Measurements from ENCODE around the gene MYO1B.
"Not testable (repeated sequence)": the region's sequence is repeated elsewhere in the genome, so short reads cannot be mapped to it uniquely, and the experiment has no call there.

MYO1B gene

DNA sequence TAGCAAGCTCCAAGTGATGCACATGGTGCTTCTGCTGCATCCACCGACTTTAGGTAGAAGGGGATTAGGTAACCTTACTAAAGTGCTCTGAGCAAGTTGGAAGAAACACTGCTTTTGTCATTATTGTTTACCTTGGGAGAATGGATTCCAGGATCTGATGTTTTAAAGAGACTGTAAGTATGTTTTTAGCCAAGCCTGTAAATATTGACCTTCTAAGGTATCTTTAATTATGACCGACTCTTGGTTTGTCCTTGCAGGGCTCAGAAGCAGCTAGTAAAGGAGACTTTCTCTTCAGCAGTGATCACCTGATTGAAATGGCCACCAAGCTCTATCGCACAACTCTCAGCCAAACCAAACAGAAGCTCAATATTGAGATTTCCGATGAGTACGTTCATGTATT, 170.7 kb downstream of the MYO1B start:
- DNase-seq: no peak

DNA sequence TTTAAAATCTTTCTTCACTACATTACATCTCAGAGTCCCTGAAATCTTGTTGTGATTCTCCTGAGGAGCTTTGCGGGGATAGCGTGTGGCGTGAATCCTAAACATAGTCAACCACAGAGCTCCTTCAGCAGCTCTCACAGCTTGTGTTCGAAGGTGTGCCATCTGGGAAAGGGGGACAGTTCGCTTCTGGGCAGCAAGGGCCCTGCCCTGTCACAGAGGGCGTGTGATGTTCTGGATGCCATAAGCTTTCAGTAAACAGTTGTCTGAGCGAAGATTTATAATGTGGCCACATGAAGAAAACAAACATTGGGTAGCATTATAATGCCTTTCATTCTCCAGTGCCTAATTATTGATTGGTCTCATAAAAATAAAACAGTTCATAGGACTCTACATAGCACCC, 172.5 kb downstream of the MYO1B start:
- DNase-seq: no peak

DNA sequence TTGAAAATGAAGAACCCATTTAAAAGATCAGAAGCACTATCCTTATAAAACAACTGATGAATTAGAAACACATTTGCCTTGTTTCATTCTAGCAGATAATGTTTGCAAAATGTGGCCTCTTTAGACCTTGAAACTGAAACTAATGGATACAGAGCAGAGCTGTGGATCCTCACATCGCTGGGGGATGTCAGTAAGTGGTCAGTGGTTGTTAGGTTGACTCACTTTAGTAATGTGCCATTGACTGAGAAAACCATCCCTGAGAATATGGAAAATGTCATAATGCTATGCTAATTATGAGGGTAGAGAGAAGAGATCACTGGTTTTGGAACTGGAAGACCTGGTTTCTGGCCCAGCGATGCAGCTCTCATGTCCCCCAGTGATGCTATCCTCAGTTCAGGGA, 176.7 kb downstream of the MYO1B start:
- DNase-seq: no peak

DNA sequence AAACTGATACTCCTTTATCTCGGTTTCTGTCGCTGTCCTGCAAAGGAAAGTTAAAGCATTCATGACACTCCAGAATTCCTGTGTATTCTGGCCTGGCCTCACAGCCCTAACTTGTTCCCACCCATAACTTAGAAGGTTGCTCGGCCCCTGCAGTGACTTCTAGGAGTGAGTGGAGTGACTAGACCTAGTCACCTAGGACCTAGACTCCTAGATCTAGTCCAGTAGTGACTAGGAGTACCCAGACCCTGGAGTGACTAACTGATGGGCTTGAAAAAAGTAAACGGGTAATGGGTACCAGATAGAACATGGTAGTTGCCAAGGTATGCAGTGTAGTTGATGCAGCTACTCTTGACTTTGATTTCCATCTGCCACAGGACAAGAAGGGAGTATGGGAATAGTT, 181.8 kb downstream of the MYO1B start:
- no peak for DNase-seq

DNA sequence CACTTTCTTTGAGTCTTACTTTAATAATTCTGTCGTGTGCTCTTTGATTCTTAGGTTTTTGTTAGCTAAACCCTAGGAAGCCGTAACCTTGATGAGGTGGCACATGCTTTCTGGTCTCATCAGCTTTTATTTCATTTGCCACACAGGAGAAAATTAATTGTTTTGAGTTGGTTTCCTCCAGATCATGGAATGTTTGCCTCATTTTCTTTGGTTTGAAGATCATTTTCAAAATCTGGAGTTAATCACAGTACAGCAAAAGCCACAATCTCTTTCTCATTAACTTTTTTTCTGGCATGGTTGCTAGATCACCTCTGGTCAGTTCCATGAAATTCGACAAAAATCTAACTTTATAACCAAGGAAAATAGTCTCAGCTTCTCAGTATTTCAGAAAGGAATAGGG, 182.9 kb downstream of the MYO1B start:
- no peak for DNase-seq

DNA sequence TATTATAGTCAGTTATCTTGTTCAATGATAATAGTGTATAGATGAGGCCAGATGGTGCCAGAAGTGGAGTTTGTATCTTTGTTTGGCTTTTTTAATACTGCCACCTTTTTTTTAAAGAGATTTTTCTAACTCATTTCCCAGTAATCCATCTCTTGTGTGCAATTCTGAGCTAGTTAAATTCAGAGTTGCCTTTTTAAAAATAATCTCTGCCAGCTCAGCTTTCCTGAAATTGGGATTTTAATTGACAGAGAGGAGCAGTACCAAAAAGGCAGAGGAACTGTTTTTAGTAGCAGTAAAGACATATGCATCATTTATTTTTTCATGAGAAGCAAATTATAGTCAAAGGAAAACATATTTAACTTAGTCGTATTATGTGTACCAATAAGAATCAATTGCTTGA, 185.3 kb downstream of the MYO1B start:
- no peak for DNase-seq

DNA sequence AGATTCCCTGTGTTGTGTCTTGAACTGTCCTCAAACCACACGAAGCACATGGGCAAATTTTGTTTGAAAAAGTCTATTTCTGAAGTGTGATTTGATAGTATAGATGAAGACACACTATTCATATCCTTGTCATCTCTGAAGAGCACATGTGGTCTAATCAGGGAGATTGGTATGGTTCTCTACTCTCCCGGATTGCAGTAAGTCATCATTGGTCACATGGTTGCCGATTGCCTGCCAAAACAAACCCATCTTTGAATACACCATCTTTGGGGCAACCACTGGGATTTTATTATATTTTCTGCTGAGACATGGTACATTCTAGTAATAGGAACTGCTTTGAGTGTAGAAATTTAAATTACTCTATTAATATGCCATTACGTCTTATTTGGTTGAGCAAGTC, 186.9 kb downstream of the MYO1B start:
- DNase-seq: no peak

DNA sequence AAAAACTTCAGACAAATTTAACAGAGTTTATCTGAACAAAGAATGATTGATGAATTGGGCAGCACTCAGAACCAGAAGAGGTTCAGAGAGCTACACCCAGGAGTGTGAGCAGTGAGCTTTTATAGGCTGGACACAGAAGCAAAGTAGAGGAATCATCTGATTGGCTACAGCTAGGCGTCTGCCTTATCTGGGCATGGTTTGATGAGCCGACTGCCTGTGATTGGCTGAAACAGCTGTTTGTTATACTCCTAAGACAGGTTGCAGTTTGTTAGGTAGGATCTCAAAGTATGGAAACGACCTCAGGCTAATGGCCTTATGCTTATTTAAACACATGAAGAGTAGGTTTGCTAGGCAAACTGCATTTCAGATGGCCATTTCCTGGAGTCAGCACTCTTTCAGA, 188.9 kb downstream of the MYO1B start:
- DNase-seq: no peak

DNA sequence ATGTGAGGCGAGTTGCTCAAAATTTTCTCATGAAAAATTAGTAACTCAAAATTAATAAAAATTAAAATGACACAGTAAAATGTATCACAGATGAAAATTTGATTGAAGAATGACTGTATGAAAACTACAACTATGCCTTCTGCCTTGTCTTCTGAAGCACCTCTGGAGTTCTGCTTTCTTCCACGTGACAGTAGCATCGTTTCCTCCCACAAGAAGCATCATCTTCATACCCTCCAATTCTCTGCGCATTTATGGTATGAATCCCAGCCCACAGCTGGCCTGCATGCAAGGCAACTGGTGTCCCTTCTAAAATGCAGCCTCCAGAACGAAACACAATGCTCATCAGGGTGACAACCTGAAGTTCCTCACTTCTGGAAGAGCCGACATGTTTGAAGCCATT, 189.9 kb downstream of the MYO1B start:
- no peak for DNase-seq

DNA sequence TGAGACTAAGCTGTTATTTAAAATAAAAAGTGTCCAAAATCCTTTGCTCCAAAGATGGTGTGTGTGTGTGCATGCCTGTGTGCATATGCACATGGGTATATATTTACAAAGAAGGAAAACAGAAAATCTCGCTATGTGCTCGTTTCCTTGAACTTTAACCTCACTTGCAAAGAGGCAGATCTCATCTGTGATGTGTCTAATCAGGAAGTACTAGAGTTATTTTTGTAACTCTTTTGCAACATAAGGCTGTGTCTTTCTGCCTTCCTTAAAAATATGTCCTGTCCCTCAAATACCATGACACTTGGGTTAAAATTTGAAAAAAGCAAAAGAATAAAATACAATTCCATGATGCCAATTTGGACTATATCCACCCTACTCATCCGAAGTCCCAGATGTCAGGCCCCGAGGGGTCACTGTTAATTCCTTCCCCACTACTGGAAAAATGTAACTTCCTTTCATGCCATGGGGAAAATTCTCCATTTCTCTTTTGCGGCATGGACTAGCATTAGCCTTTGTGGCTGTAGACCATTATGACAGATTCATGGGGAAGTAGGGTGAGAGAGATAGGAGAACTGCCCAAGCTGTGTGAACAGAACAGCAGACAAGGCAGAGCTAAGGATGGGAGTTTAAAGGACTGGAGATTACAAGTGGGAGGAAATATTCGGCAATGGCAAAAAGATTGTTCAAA, 191.3 kb downstream of the MYO1B start:
- no peak for DNase-seq

DNA sequence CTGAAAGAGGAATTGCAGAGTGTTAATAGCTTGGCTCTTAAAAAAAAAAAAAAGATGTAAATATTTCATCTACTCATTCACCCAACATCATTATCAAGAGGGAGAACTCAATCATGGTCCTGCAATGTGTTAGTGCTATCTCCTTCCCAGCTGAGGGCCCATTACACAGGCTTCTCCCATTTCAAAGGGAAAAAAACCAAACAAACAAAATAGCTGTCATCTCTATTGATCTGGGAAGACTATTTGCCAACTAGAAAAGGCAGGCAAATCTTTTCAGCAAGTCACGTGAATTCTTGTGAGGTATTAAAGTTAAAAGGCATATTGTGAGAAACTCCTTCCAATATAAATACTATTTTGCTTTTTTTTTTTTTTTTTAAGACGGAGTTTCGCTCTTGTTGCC, 194.3 kb downstream of the MYO1B start:
- DNase-seq: no peak

DNA sequence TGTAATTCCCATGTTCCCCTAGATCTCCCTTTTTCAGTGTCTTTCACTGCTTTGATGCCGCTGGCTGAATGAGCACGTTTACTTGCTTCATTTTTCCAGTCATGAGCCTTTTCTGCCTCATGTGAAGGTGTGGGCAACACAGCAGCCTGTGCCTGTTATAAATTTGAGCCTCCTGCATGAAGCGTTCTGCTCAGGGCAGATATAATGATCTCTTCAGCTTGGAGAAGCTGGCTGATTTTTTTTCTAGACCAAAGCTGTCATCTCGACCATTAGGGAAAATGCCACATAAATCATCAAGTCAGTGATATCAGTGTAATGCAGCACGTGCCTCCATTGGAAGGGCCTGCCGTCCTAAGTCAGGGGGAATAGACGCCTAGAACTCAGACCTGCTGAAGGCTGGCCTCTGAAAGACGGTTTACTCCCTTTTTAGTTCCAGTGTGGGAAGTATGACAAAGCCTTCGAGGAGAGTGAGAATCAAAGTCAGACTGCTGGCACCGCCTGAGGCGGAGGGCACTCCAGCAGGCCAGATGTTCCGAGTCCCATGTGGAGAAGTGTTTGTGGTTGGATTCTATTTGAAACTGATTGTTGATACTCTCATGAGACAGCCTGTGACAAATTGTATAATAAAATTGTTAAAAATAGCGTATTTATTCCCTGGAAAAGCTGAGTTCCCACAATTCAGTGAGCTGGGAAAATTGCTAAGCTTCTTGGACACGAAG, 196.5 kb downstream of the MYO1B start:
- no peak for DNase-seq

DNA sequence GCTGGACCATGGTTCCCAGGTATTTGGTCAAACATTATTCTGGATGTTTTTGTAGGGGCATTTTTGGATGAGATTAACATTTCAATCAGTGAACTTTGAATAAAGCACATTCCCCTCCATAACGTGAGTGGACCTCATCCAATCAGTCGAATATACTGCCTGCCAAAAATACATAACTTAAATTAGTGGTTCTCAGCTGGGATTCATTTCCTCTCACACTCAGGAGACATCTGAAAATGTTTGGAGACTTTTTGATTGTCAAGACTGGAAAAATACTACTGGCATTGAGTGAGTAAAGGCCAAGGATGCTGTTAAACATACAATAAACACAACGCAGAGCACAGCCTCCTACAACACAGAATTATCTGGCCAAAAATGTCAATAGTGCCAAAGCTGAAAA, 198.2 kb downstream of the MYO1B start:
- no peak for DNase-seq

DNA sequence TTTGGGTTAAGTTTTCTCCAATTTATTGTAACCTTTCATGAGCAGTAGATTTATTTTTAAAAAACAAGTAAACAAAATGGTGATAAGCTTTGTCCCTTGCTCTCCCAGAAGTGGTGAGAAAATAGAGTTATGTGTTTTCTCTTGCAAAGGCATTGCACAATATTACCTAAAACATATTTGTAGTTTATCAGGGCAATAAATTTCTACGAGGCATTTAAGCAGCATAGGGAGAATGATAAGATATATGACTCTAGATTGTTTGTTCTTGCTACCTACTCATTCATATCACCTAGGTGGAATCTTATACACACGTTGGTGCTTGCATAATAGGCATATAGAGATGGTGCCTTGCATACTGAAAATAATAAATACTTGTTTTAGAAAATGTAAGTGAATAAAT, 201.7 kb downstream of the MYO1B start:
- no peak for DNase-seq

DNA sequence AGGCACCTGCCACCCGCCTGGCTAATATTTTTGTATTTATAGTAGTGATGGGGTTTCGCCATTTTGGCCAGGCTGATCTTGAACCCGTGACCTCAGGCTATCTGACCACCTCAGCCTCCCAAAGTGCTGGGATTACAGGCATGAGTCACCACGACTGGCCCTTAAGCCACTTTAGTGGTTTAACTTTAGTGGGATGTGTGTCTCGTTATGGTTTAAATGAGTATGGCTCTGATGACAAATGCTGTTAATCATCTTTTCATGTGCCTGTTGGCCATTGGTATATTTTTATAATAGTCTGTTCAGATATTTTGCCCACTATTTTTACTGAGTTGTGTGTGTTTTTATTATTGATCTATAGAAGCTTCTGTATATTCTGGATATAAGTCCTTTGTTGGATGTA, 205.9 kb downstream of the MYO1B start:
- no peak for DNase-seq

DNA sequence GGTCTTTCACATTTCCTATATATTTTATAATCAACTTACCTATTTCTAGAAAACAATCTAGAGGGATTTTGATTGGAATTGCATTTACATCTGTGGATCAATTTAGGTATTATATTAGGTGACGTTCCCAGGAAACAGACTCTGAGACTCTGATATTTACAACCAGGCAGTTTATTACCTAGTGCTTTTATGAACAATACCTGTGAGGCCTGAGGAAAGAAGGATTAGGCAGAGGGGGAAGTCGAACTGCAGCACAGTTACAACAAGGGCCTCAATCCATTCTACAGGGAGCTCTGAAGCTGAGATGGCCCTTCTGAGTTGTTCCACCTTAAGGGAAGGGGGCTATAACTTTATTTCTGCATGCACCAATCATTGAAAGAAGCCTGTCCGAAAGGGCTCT, 206.9 kb downstream of the MYO1B start:
- no peak for DNase-seq

DNA sequence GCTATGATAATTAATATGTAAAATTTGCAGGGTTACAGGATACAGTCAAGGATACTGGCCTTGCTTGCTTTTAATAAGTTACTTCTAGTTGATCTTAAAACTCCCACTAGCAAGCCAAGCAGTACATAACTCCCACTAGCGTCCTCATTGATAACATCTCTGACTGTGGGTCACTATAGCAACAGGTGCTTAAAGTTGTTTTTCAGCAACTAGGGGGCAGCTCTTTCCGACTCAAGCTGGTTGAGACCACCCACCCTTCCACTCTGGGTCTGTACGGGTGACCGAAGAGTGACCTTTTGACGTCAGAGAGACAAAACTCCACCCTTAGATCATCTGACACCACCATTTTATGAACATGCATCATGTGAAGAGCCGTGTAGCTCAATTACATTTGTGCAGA, 208.6 kb downstream of the MYO1B start:
- DNase-seq: no peak

DNA sequence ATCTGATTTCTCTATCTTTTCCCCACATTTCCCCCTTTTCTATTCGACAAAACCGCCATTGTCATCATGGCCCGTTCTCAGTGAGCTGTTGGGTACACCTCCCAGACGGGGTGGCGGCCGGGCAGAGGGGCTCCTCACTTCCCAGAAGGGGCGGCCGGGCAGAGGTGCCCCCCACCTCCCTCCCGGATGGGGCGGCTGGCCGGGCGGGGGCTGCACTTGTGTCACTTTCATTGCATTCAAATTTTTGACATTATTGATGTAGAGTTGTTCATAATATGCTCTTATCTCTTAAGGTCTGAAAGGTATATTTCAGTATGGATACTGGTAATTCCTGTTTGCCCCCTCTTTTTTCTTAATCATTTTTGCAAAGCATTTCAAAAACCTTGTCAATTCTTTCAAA, 211.3 kb downstream of the MYO1B start:
- not testable (repeated sequence) for DNase-seq

DNA sequence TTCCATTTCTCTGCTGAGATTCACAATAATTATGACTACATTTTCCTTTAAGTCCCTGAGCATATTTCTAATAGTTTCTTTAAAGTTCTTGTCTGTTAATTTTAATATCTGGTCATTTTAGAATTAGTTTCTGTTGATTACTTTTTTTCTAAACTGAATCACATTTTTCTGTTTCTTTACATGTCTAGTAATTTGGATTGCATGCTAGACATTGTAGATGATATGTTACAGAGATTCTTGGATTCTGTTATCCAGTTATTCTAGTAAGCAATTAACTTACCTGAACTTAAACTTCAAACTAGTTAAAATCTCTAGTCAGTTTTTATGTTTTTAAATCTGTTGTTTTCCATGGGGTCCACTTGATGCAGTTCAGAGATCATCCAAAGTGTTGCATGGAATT, 214.0 kb downstream of the MYO1B start:
- no peak for DNase-seq

DNA sequence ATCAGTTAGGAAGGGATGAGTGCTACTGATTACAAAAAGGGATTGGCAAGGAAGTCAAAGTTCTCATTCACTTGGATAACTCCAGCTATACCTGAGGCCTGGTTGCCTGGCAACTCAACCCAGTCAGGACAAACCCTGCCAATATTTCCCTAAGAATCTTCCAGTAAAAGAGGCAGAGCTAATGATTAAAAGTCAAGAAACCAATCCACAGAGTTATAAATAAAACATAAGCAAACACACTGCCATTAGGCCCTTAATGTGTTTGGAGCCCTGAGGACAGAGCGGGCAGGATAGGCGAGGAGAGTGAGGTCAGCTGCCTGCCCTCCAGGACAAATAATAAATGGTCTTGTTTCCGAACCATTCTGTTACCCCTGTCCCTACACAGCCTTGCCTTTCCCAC, 217.2 kb downstream of the MYO1B start:
- DNase-seq: no peak

DNA sequence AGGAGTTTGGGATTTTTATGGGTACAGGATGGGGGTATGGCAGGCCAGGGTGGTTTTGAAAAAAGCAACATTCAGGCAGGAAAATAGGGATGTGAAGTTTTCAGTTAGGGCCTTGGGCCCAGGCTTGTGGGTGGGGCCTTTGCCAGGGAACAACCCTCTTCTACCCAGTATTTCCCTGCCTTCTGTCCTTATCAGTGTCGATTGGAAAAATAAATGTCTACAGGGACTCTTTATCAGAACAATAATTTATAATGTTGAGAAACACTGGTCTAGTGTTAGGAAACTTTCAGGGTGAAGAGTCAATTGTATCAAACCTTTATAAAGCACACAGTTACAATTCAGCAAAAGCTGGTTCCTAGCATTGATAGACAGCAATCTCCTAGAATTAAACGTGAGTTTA, 218.6 kb downstream of the MYO1B start:
- DNase-seq: no peak

DNA sequence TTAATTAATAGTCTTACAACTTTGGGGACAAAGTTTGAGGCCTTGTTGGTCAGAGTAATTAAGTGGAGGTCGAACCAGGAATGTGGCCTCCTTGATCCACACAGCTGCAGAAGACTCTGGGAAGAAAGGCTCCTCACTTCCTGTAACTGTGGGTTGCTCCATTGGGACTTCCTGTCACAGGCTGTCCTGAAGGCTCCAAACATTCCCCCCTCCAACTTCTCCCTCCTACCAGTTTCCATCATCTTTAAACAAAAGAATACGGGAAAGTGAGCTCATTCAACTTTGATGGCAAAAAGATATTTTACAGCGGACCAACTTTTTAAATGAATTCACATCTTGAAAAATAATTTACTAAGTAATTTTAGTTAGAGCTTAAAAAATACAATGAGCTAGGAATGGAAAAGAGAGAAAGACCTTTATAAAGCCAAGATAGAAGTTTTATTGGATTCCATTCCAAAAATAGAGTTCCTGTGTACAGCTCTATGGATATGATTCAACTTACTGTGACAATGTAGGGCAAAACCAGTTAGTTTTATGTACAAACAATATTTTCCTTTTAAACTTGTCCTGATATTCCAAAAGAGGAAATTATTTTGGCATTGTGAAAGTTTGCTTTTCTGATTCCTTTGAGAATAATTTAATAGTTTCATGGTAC, 220.7 kb downstream of the MYO1B start:
- DNase-seq: no peak

DNA sequence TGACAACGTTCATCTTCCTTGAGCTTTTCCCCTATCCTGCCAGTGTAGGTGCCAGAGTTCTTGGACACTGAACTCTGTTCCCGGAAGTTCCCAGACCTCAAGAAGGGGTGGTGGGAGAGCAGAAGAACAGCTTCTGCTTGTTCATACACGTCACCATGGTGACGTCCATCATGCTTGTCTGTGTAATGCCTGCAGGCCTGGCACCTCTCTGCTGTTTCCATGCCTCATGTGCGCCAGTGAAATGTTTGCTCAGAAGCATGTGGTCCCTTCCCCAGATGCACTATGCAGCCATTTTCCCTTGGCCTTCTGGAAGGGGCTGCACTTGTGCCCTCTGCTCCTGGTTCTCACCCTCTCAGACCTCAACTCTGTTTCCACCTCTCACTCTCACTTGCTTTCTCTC, 221.9 kb downstream of the MYO1B start:
- DNase-seq: no peak

DNA sequence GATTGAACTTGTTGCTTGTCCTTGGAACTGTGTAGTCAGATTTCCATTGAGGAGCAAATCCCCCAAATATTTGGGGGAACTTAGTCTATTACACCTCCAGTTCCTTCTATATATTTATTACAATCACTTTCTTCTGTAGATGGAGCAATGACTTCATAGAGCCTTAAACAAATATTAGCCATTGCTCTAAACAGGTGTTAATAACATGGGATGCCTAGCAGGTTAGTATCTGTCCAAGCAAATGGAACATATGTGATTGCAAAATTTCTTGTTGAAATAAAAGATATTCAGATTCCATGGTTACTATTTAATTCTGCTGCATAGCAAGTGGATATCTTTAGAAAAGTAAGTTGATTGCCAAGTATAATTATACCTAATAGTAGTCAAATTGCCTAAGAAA, 225.1 kb downstream of the MYO1B start:
- DNase-seq: no peak

DNA sequence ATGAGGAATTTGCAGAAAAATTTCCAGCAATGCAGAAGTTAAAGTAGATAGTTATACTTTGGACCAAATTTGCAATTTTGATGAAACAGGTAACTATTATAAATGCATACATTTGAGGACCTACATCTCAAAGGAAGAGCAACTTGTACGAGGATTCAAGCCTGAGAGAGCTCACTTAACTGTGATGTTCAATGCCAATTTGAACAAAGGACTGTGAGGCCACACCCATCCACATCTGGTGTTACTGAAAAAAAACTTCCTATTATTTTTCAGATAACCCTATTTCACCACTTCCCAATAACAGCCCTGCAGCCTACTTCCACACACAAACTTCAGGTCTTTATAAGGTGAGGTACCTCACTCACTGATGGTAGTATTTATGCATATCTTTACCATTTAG, 229.3 kb downstream of the MYO1B start:
- no peak for DNase-seq
